Measurements from ENCODE around the gene FOXE1.

FOXE1 gene

DNA sequence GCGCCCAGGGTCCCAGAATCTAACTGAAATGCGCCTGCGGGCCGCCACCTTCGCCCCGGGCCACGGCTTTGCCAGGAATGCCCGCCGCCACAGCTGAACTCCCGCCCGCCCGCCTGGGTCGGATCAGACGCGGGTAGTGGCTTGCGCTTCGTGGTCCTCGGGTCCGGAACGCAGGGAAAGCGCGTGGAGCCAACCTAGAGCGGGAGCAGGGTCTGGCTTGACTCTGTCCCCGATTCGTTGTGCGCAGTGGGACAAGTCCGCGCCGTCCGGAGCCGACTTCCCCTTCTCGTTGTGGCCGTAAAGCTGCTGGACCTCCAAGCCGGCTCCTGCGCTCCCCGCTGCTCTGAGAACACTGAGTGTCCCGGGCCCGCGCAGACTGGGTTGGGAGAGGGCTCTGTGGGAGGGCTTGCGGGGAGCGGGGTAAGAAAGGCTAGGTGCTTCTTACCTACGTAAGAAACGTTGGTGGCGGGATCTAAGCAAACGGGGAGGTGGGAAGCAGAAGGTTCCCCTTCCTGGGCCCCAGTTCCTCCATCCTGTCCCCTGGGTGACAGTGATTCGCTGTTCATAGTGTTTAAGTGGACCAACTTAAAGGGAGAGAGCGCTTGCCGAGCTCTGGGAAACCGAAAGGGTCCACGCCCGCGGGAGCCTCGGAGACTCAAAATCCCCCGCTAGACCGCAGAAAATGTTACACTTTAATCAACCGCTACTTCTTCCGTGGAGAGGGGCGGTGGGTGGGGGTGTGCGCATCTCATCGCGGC lies 4.4 kb upstream of the FOXE1 start:
- DNase-seq, result peak; percentile 19

DNA sequence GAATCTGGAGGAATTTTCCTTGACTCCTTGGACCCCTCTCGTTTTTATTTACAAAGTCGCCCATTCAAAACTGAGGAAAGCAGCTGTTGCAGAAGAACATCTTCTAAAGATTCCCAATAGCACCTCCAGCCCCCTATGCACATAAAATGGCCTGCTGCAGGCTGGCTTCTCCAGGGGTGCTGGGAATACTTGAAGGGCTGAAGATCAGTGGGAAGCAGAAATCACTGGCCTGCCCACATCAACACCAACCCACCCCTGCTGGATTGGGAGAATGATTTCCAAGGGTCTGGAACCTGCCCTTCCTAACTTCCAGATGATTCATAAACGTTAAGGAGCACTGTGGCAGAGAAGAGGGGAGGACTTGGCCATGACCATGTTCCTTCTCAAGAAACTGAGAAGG lies 3.0 kb upstream of the FOXE1 start:
- no peak for DNase-seq

DNA sequence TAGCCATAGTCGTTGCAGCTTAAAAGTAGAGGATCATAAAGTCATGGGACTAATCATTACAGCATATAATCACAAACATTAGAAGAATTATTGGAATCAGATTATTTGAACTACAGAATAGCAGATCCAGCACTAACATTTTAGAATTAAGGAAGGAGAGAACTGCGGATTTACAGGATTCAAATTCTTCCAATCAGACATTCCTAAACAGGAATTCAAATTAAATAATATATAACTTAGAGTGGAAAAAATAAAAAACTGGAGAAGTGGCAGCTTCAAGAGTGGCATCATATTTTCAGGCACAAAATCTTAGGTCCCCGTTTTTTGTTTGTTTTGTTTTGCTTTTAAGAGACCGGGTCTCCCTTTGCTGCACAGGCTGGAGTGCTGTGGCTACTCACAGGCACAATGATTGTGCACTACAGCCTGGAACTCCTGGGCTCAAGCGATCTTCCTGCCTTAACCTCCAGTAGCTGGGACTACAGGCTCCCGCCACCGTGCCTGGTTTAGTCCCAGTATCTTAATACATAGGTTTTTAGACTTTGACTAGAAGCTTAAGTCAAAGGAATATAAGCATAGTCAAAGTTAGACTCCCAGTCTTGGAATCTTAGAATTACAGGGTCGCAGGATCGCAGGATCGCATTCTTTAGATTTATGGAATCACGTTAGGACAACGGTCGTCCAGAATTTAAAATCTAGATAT lies 2.1 kb upstream of the FOXE1 start:
- no peak for DNase-seq

DNA sequence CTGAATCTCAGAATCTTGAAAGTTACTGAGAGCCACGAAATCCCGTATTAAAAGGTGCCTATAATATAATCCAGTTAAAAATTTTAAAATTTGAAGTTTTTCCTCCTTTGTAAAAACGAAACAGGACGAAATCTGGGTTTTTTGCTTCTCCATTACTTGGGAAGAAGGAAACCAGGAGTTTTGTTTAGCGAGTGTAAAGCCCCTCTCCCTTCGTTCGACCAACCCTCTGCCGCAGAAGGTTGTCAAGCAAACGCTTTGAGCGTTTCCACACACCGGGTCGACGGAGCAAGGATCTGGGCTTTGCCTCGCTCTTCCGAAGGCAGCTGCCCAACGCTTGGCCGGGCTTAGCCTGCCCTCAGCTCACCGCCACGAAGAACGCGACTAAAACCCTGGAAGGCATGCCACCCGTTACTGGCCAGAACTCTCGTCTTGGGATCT lies 1.6 kb upstream of the FOXE1 start:
- DNase-seq, result no peak

DNA sequence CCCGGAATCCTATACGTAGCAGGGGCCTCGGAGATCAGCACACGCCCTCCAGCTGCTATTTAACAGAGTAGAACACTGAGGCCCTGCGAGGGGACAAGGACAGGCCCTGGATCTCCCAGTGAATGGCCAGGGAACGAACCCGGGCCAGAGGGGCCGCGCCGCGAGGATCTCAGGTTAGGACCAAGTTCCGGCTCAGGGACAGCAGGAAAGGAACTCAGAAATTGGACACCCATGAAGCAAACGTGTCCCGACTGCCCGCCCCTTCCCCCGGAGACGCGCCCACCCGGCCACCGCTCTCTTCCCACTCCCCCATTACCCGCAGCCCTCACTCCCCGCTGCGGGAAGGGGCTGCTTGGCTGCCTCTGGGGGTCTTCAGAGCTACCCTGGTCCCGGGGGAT lies 1.0 kb upstream of the FOXE1 start:
- DNase-seq, result no peak

DNA sequence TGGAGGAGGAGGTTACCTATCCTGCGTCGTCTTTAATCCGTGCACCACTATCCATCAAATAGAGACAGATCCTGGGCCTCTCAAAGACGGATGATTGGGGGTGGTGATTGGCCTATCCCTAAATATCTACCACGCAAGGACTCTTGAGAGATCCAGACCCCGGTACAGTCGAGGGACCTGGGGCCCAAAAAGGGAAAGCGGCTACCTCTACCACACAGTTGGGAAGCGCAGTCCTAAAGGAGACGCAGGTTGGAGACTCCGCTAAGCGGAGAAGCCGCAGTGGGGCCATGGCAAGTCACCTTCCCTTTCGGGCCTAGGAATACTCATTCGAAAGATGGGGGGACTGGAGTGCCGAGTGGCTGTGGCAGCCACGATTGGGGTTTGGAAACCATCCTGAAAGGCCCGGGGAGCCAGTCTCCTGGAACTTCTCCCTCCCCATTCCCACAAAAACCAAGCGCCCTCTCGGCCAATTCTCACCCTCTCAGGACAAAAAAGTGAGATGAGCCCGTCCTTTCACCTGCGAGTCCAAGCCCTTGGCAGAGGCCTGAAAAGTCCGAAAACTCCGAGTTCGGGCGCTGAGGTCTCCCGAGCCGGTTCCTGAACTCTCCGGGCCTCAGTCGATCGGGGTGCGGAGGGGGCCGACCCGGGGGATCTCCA lies 499 bp upstream of the FOXE1 start:
- no peak for DNase-seq

DNA sequence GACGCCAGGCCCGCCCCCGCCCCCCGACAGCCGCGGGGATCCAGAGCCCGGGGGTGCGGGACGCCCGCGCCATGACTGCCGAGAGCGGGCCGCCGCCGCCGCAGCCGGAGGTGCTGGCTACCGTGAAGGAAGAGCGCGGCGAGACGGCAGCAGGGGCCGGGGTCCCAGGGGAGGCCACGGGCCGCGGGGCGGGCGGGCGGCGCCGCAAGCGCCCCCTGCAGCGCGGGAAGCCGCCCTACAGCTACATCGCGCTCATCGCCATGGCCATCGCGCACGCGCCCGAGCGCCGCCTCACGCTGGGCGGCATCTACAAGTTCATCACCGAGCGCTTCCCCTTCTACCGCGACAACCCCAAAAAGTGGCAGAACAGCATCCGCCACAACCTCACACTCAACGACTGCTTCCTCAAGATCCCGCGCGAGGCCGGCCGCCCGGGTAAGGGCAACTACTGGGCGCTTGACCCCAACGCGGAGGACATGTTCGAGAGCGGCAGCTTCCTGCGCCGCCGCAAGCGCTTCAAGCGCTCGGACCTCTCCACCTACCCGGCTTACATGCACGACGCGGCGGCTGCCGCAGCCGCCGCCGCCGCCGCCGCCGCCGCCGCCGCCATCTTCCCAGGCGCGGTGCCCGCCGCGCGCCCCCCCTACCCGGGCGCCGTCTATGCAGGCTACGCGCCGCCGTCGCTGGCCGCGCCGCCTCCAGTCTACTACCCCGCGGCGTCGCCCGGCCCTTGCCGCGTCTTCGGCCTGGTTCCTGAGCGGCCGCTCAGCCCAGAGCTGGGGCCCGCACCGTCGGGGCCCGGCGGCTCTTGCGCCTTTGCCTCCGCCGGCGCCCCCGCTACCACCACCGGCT lies 1.0 kb downstream of the FOXE1 start:
- DNase-seq, result peak; percentile 63

DNA sequence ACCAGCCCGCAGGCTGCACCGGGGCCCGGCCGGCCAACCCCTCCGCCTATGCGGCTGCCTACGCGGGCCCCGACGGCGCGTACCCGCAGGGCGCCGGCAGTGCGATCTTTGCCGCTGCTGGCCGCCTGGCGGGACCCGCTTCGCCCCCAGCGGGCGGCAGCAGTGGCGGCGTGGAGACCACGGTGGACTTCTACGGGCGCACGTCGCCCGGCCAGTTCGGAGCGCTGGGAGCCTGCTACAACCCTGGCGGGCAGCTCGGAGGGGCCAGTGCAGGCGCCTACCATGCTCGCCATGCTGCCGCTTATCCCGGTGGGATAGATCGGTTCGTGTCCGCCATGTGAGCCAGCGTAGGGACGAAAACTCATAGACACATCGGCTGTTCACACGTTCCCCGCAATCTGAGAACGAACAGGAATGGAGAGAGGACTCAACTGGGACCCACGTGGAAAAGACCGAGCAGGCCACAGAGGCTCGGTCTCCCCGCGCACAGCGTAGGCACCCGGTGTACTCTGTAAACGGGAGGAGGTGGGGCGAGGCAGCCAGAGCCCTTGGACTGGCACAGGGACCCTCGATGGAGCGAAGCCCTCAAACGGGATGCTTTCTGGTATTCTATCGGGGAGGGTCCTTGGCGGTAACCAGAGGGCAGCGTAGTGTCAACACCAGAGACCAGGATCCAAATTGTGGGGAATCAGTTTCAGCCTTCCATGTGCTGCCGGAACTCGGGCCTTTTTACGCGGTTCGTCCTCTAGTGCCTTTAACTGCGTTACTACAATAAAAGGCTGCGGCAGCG lies 1.9 kb downstream of the FOXE1 start:
- no peak for DNase-seq

DNA sequence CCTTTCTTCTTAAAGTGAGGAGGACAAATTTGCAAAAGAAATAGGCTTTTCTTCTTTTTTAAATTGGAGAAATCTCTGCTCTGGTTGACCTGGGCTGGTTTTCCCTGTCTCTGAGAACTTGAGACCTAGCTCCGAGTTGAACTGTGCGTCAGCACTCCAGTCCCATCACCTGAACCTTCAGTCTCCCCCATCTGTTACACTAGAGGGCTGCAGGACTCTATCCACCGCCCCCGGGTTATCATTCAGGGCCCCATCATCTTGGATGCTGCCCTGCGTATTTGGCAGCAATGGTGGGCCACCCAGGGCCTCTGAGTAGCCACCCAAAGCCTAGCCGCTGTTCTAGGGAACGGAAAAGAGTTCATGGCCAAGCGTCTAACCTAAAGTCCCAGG lies 2.5 kb downstream of the FOXE1 start:
- no peak for DNase-seq

DNA sequence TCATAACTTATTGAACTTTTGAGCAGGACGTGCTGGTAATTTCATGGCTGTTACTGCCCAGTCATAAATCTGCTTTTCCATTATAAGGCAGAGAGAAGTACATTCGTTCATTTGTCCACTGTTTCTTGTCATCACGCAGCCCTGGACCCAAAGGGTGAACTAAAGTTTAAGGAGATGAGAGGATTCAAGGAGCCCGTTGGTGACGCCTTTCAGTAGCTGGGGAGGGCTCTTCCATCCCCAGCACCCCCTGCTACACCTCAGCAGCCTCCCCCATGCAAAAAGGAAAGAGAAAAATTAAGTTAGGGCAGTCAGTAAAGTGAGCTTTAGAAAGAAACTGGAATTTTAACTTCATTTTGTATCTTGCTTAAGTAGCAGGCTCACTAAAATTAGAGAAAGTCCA lies 2.9 kb downstream of the FOXE1 start:
- no peak for DNase-seq

DNA sequence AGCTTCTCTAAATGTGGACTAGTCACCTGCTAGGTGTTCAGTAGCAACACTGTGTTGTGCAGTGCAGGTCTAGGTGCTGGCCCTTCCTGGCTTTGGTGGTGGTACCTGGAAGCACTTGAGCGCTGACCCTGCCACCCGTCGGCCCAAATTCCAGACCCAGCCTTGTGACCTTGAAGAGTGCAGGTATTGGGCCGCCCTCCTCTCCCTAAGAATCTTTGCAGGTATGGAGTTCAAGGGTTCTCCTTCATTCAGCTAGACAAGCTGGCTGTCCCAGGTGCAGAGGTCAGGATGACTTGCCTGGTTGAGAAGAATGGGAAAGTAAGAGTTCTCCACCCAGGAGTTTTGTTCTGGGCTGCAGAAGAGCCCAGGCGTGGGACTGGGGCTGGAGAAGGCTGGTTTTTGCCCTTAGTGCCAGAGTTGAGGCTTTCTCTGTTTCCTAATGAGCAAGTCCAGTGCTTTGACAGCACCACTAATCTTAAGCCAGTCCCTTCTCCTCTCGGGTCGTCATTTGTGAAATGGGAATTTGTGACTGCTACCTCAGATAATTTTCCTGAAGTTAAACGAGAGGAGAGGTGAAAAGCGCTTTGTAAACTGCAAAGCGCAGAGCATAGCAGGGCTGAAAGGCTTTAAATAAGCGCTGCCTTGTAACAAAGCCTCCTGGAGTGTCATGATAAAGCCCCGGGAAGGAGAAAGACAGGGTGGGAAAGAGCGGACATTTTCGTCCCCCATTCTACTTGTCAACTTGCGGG lies 4.0 kb downstream of the FOXE1 start:
- no peak for DNase-seq

DNA sequence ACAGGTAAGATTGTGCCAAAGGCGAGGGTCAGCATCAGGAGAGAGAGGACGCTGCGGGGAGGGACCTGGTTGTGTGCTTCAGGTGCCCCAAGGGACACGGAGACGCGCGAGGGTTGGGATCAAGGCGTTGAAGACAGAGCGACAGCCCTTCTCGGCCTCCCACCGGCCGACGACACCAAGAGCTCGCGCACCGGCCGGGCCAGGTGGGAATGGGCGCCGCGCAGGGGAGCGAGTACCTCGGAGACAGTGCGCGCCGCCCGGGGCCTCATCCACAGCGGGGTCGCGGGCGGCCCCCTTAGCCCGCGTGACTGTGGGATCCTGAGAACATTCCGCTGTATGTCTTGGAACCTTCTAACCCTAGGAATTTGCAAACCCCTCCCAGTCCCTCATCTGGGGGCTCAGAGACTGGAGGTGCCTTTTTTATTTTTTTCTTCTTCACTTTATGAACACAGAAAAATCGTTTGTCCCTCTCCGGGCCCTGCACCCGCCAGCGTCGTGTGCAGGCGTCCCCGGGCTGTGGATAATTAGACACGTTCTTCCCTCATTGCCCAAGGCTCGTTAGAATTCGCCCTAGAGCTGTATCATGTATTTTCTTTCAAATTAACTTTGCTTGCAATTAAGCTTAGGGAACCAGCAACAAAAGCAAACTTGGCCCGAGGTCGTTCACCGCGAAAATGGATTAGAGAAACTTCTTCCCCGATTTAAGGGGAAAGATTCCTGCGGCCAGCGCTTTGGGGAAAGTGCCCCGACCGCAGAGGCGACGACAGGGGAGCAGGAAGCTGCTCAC lies 4.8 kb downstream of the FOXE1 start:
- DNase-seq, result no peak

DNA sequence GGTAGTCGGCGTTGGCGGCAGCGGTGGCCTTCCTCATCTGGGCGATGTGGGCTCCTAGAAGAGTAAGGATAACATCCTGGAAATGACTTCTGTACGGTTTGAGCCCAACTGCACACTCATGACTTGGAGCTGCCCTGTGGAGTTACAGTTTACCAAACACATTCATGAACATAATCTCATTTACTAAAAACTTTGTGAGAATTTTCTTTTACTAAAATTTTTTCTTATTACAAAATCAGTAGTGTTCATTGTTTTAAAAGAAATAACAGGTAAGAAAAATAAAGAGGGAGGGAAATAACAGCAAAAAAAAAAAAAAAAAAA lies 5.3 kb downstream of the FOXE1 start:
- DNase-seq, result no peak

DNA sequence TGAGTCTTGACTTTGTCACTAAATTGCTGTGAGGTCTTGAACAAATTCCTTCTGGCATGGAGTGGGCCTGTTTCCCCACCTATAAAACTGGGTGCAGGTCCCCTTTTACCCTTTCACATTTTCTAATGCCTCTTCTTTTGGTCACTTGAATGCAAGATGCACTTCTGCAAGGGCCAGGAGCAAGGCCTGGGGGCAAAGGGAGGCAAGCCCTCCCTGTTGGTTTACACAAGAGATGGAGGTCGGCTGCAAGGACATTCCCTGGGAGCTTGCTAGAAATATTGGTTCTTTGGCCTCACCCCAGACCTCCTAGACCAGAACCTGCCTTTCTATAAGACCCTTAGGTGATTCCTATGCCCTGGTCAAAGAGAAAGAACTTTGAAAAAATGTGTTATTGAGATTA lies 5.8 kb downstream of the FOXE1 start:
- no peak for DNase-seq

DNA sequence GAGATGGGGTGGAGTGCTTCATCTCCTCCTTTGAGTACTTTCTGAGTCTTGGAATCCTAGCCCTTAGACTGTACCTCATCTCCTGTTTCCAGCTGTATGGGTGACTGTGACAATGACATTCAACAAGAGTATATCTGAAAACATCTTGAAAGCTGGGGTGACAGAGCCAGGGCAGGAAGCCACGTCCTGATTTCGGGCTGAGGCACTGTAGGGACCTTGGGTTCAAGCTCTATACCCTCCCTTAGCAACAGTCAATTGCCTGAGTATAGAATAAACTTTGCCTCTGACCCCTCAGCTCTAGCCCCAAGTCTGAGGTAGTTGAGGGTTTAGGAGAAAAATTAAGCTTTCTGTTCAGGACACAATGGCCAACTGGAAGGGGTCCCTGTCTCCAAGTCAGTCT lies 6.3 kb downstream of the FOXE1 start:
- DNase-seq, result no peak

DNA sequence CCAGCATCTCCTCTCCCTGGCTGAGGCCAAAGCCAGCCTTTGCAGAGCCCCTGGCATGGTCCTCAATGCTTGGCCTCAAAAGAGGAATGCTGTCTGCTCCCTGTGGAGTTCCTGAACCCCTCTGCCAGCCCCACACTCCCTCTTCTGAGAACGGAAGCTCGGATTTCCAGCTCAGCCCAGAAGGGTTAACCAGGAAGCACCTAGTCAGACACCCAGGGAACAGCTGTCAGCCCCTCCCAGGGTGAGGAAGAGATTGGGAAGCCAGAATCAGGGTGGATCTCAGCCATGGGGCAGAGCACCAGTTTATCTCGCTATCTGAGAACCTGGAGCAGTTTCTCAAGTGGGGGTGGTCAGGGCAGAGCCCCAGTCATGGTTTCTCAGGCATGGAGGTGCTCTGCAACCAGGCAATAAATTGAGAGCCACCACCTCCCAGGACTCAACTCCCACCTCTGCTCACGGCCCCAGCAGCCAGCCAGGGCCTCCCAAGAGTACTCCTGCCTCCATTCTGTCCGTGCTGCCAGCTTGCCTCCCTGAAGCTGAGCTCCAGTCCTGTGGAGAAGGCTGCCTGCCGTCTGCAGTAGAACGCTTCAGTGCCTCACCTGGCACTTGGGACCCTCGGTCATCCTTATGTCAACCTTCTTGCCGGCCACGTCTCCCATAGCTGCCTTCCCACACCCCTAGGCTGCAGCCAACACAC lies 7.6 kb downstream of the FOXE1 start:
- DNase-seq, result no peak

DNA sequence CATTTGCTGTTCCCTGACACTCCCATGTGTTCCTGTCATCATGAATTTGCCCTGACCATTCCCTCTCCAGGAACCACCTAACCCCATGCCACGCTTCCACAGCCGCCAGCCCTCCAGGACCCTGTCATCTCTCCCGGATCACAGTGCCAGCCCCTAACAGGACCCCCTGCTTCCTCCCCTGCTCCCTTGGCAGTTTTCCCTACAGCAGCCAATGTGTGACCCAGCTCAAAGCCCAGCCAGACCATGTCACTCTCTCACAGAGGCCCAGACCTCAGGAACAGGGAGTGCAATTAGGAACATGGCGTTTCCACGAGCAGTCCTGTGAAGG lies 8.1 kb downstream of the FOXE1 start:
- no peak for DNase-seq

DNA sequence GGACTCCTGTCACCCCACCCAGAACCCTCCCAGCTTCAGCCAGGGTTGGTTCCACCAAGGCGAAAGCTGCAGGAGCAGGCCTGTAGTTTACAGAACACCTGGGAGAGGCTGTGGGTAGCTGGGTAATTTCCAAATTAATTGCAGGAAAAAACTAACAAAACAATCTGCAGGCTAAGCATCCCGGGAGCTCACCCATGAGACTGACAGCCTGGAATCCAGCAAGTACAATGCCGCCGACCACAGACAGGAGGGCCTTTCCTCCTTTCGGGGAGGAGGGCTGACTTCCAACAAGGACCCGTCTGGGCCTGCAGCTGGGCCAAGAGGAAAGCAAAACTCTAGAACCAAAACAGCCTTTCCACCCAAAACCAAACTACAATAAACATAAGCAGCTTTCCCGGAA lies 10.3 kb downstream of the FOXE1 start:
- no peak for DNase-seq

DNA sequence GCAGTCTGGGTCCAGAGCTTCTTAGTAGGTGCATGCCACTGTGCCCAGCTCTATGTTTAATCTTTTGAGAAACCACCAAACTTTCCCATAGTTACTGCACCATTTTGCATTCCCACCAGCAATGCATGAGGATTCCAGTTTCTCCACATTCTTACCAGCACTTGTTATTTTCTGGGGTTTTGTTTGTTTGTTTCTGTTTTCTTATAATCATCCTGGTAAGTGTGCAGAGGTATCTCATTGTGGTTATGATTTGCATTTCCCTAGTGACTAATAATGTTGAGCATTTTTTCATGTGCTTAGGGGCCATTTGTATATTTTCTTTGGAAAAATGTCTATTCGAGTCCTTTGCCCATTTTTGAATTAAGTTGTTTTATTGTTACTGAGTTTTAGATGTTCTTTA lies 11.4 kb downstream of the FOXE1 start:
- no peak for DNase-seq

DNA sequence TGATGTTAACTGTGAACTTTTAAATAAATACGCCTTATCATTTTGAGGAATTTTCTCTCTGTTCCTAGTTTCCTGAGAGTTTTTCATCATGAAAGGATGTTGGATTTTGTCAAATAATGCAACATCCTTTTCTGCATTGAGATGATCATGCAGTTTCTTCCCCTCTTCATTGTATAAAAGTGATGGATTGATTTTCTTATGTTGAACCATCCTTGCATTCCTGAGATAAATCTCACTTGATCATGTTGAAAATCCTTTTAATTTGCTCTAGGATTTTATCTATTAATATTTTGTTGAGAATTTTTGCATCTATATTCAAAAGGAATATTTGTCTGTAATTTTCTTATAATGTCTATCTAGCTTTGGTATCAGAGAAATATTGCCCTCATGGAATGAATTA lies 13.3 kb downstream of the FOXE1 start:
- DNase-seq, result no peak
